ENCODE measurements around the gene CHST14.

- TF ChIP-seq, protein P1, sequence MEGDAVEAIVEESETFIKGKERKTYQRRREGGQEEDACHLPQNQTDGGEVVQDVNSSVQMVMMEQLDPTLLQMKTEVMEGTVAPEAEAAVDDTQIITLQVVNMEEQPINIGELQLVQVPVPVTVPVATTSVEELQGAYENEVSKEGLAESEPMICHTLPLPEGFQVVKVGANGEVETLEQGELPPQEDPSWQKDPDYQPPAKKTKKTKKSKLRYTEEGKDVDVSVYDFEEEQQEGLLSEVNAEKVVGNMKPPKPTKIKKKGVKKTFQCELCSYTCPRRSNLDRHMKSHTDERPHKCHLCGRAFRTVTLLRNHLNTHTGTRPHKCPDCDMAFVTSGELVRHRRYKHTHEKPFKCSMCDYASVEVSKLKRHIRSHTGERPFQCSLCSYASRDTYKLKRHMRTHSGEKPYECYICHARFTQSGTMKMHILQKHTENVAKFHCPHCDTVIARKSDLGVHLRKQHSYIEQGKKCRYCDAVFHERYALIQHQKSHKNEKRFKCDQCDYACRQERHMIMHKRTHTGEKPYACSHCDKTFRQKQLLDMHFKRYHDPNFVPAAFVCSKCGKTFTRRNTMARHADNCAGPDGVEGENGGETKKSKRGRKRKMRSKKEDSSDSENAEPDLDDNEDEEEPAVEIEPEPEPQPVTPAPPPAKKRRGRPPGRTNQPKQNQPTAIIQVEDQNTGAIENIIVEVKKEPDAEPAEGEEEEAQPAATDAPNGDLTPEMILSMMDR (IDR thresholded peaks at IDR 0.05), result no peak
- no peak for TF ChIP-seq MYC (IDR thresholded peaks at IDR 0.05; ENCODE audit: borderline replicate concordance, low read length)
- TF ChIP-seq POLR2A (IDR thresholded peaks at IDR 0.05; ENCODE audit: low read length), result no peak
- no peak for TF ChIP-seq CEBPB (IDR thresholded peaks at IDR 0.05)
- no peak for TF ChIP-seq HOXB5 (CRISPR knock-in tag; IDR thresholded peaks at IDR 0.05)
- no peak for TF ChIP-seq FOSB (CRISPR knock-in tag; IDR thresholded peaks at IDR 0.05)
- TF ChIP-seq, protein P2, sequence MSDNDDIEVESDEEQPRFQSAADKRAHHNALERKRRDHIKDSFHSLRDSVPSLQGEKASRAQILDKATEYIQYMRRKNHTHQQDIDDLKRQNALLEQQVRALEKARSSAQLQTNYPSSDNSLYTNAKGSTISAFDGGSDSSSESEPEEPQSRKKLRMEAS (IDR thresholded peaks at IDR 0.05), result no peak
- no peak for TF ChIP-seq RNF2 (IDR thresholded peaks at IDR 0.05; ENCODE audit: borderline replicate concordance, low read depth)
- TF ChIP-seq JUN (IDR thresholded peaks at IDR 0.05), result no peak
- TF ChIP-seq ZC3H11A (IDR thresholded peaks at IDR 0.05), result no peak
- TF ChIP-seq TP53 (CRISPR knock-in tag; IDR thresholded peaks at IDR 0.05), result no peak
- TF ChIP-seq MAFK (IDR thresholded peaks at IDR 0.05; ENCODE audit: partially characterized antibody), result no peak
- no peak for TF ChIP-seq RCOR1 (IDR thresholded peaks at IDR 0.05; ENCODE audit: low read depth, low read length)
Measured at GRCh38 chr15:40435023-40435709, 35.6 kb upstream of the CHST14 start.
